GM04504 (cell line): Measurements from ENCODE around the gene ANKRD13D.

Source experiments
- DNase-seq: peaks from one replicate; pipeline ENCODE4 v3.0.0-alpha.2; 2012; ENCODE audit warnings: low read depth

The ANKRD13D gene

DNA sequence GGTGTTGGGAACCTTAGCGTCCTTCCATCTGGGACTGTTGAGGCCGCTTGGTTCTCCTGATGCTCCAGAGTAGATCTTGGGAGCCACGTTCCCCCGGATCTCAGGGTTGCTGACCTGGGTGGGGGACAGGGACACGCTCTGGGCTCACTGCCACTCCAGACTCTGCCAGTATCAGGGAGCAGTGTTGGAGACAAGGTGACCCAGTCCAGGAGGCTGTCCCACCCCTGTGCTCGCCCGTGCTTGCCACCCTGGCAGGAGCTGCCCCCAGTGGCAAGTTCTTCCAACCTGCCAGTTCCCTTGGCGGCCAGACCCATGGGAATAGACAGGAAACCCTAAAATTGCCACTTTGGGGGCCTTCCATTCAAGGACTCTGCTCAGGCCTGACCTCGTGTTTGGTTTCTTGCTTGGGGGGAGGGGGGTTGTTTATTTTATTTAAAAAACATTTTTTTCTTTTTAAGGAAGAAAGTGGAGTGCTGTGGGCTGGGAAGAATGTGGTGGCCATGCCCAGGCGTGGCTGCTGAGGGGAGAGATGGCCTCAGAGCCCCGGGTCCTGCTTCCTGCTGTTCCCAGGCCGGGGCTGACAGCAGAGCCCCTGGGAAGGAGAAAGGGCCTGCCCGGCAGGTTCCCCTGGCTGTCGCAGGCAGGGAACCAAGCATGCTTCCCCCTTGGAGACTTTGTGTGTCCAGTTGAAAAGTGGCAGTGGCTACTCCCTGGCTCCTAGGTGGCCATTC, 15.7 kb upstream of the ANKRD13D start:
- DNase-seq, result no peak

DNA sequence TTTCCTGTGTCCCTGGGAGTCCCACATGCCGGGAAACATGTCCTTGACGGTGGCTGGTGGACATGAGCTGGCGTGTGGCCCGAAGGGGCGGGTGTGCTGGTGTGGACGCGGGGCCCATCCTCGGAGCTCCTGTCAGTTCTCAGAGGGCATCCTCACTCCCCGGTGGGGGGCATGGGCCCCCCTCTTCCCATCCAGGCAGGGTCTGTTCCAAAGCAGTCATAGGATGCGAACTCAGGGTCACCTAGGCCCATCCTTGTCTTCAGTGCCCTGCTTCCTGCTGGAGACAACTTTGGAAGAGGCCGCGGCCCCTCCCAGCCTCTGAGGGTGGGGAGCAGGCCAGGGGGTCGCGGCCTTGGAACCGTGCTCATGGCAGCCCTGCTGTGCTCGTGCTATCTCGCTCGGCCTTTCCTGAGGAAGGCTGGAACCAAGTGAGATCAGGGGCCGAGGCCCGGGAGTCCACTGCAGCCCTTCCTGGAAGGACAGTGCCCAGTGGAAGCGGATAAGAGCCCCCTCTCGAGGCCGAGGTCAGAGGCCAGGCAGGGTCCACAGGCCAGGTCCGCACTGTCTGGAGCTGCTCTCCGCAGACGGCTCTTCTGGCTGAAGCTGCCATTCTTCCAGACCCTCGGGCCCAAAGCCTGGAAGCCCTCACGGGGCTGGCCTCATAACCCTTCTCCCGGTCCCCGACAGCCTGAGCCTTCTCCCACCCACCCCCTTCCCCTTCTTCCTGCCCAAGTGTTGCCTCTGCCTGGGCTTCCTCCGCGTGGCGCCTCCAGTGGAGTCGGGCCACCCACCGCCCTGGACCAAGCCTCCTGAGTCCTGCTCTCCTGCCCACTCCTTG, 14.1 kb upstream of the ANKRD13D start:
- DNase-seq, result no peak

DNA sequence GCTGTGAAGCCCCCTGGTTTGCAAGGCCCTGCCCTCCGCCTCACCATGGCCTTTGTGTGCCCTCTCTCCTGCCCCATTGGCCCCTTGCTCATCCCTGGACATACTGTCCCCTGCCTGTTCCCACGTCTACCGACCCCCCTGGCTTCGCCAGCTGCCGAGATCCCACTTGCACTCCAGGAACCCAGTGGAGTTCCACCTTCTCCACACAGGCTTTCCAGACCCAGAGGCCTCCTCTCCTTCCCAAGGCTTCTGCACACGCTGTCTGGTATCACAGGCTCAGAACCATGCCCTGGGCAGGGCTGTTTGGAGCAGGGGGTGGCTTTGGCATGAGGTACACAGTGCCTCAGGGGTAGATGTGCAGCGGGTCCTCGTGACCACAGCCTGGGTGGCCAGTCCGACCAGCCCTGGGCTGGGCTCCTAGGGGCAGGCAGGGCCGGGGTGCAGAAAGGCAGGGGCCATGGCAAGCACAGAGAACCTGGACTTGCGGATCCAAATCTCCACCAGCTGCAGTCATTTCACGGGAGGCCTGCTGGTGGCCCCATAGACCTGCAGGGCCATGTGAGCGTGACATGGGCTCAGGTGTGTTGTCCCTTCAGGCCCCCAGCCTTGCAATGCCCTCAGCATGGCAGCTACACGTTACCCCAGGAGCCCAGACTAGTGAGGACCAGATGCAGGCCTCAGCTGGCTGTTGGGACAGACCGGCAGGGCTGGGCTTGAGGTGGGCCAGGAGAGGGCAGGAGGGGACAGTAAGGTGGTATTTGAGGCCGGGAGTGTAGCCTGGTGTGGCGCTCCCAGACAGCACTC, 13.3 kb upstream of the ANKRD13D start:
- no peak for DNase-seq

DNA sequence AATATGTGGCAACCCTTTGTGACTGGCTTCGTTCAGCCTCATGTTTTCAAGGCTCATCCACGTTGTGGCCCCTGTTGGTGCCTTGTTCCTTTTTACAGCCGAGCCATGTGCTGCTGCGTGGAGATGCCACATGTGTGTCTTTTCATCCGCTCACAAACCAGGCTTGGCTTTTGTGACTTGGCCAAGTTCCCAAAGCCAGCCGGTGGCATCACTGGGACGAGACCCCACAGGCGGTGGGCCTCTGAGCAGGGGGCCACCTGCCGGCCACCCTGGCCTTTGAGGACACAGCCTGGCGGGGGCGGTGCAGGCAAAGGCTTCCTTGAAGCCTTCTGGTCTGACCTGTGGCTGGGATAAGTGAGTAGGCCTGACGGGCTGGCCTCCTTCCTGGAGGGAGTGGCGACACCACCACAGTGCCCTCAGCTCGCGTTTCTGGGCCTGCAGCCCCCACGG, 12.3 kb upstream of the ANKRD13D start:
- DNase-seq, result no peak

- DNase-seq, result no peak
Measured at GRCh38 chr11:67277231-67277961, 11.7 kb upstream of the ANKRD13D start.

DNA sequence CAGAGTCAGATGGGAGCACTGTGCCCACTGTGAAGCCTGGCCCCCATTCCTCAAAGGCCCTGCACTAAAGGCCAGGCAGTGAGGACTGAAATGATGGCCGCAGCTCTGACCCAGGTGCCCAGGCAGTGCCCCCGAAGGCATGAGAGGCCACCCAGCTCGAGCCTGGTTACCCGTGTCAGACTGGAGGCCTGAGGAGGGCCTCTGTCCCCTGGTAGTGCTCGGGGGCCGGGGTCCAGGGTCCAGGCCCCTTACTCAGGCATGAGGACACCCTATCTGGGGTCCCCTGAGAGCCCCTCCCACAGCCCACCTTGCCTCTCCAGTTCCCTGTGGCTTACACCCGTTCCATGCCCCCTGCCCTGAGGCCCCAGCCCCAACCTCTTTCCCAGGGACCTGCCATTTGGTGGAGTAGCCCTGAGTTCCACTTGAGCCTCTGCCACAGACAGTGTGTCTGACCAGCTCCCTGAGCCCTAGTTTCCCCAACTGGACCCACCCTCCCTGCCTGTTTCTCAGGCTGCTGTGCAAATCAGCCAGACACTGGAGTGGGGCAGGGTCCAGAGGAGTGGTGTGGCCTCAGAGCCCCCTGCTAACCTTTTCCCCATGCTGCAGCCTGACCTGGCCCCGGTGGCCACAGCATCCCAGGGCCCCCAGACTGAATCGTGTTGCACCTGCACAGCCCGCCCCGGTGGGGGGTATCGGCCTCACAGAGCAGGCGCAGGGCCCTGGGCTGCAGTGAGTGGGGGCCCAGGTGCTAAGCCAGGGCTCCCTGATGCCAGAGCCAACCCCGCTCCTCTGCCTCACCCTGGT, 10.8 kb upstream of the ANKRD13D start:
- no peak for DNase-seq

DNA sequence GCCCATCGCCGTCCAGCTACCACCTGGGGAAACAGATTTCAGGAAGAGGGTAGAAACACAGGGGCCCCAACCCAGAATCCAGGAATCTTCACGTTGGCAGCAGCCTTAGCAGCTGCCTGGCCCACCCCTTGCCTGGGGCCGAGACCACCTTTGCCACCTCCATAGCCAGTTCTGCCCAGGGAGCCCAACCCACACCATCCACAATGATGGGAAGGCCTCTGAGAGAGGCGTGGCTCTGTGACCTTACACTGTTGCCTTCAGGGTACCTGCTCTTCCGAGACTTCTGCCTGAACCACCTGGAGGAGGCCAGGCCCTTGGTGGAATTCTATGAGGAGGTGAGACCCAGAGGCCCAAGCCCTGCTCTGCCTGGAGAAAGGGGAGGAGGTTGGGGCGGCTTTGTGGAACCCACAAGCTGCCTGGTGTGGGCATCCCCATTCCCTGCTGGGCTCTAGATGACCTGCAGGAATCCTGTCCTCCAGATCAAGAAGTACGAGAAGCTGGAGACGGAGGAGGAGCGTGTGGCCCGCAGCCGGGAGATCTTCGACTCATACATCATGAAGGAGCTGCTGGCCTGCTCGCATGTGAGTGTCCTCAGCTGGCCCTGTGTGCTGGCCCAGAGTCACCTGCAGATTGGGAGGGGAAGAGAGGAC, 10.0 kb upstream of the ANKRD13D start:
- no peak for DNase-seq

DNA sequence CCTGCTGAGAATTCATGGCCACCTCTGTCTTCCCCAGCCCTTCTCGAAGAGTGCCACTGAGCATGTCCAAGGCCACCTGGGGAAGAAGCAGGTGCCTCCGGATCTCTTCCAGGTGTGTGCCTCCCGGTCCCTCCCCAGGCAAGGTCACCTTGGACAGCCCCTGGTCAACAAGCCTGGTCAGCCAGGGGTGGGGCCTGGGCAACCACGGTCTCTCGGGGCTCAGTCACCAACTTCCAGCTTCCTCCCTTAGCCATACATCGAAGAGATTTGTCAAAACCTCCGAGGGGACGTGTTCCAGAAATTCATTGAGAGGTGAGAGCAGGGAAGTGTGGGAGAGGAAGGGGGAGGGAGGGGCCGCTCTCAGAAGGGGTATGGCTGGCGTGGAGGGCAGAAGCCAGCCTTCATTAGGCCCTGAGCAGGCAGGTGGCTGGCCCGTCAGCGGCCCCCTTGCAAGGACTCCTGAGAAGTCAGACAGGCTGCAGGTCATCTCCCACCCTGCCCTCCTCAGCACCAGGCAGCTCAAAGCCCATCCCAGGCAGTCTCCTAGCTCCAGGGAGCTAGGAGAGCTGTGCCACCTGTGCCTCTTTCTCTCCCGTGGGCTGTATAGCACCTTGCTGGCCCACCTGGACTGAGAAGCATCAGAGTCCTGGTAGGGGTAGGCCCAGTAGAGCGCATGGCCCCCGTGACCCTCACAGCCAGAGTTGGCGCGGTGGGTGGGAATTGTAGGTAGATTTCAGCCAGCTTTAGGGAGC, 9.3 kb upstream of the ANKRD13D start:
- DNase-seq, result no peak

GRCh38 chr11:67280341-67280787, 8.7 kb upstream of the ANKRD13D start:
- DNase-seq, result no peak

GRCh38 chr11:67280788-67281551, 8.1 kb upstream of the ANKRD13D start:
- no peak for DNase-seq

GRCh38 chr11:67281552-67282150, 7.5 kb upstream of the ANKRD13D start:
- no peak for DNase-seq

- DNase-seq, result no peak
Measured at GRCh38 chr11:67282155-67282875, 6.8 kb upstream of the ANKRD13D start.

DNA sequence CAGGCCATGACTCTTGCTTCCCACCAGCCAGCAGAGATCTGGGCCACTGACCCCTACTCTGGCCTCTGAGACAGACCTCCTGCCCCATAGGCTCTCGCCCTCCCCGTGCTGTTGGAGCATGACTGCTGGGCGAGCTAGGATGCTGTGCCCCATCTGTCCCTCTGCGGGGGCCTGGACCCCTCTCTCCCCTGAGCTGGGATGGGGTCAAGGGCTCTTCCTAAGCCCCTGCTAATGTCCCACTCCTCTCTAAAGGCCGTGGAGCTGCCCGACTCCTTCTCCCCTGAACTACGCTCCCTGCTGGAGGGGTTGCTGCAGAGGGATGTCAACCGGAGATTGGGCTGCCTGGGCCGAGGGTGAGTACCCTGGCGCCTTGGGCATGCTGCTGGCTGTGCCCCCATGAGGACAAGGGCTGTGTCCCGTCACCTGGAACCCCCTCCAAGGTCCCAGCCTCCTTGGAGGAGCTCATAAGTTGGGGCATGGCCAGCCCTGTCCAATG, 6.2 kb upstream of the ANKRD13D start:
- DNase-seq, result no peak

DNA sequence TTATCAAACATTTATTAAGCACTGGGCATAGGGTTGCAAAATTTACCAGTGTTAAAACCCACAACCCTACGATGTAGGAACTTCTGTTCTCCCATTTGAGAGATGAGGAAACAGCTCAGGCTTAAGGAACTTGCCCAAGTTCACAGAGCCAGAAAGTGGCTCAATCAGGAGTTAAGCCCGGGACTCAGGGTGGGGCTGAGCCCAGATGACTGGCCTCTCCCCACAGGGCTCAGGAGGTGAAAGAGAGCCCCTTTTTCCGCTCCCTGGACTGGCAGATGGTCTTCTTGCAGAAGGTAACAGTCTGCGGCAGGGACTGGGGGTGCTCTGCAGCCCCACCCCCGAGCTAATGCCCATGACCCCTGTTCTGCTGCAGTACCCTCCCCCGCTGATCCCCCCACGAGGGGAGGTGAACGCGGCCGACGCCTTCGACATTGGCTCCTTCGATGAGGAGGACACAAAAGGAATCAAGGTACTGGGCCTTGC, 5.6 kb upstream of the ANKRD13D start:
- DNase-seq, result no peak

DNA sequence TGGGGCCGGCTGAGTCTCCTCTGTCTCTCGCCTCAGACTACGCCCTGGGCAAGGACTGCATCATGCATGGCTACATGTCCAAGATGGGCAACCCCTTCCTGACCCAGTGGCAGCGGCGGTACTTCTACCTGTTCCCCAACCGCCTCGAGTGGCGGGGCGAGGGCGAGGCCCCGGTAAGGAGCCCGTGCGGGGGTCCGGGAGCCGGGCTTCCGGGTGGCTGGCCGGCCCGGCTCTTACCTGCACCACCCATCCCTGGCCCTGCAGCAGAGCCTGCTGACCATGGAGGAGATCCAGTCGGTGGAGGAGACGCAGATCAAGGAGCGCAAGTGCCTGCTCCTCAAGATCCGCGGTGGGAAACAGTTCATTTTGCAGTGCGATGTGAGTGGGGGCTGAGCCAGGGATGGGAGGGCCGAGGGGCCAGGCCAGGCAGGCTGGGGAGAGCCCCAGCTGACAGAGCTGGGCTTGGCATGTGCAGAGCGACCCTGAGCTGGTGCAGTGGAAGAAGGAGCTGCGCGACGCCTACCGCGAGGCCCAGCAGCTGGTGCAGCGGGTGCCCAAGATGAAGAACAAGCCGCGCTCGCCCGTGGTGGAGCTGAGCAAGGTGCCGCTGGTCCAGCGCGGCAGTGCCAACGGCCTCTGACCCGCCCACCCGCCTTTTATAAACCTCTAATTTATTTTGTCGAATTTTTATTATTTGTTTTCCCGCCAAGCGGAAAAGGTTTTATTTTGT, 4.1 kb upstream of the ANKRD13D start:
- no peak for DNase-seq
